Mucosa of gallbladder (tissue), 1 donor: ENCODE measurements around the gene KCNMA1. TPM values are rescaled to one million over a fixed set of nuclear protein-coding genes. Genes with fewer than 3 reads are reported as not detected.

Experiments
- DNase-seq: peaks from one replicate; pipeline ENCODE4 v3.0.0-alpha.2; 2020; ENCODE audit warnings: low spot score
- total RNA-seq: library from RNA; stranded (reverse); gene quantifications from one replicate; pipeline ENCODE4 v1.2.1, GENCODE V29; 2021
- donor health status: DM: no; HTN: no; CAD: no.

The KCNMA1 gene
- total RNA-seq, 1 donor from 2014 or later: 101 TPM

DNA sequence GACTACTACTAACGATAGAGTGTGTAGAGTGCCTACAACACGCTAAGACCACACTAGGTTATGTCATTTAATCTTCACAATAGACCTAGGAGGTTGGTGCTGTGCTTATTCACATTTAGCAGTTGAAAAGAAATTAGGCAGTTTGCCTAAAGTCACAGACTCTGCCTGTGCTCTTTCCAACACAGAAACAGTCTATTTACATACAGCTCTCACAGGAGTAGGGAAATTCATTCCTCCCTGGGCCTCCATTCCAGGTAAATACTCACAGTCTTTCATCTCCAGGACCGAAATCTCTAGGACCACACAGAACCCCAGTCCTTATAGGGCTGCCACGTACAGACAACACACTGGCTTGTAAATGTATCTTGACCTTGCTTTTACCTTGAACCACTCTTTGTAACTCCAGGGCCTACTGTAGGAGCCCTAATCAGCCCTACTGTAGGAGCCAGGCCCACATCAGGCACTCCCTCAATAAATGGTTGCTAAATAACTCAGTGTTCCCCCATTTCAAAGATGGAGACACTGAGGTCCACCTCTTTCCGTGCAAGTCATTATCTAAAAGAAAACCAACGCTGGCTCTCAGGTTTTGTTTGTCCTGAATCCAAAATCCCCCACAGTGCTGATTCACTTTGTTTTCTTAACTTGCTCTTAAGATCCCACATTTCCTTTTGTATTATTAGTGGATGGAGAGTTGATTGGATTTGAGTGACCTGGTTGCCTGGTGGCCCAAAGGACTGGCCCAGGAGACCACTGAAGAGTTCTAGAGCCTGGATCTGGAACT is 146.9 kb downstream of the KCNMA1 start:
- DNase-seq: no peak

DNA sequence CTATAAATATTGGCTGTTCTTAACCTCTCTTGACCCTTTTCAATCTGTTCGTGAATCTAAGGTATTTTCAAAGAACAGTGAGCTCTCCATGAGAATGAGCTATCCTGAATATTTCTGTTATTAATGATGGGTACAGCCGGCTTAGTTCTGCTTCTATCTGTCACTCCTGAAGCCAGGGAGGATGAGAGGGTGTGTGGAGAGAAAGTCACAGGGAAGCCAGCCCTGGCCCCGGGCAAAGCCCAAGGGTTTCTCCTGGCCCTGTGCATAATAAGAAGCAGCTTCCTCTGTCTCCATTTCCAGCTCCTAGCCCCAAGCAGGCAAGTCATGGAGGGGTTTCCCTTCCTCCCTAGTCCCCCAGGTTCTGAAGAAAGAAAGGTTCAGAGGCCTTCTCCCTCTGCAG is 151.1 kb downstream of the KCNMA1 start:
- no peak for DNase-seq

DNA sequence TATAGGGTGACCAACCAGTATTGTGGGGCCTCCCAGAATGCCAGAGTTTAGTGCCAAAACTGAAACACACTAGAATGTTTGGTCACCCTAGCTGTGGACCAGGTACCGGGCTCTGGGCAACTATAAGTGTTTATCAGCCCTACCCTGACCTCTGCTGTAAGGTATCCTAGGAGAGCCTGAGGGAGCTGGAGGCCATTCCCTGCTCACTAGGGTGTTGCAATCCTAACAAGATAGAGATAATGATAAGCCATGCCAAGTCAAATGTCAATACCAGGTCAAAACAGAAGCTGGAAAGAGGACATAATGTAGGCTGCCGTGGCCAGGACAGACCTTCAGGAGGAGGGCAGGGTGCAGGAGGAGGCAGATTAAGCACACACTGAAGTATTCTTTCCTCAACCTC is 151.8 kb downstream of the KCNMA1 start:
- no peak for DNase-seq

DNA sequence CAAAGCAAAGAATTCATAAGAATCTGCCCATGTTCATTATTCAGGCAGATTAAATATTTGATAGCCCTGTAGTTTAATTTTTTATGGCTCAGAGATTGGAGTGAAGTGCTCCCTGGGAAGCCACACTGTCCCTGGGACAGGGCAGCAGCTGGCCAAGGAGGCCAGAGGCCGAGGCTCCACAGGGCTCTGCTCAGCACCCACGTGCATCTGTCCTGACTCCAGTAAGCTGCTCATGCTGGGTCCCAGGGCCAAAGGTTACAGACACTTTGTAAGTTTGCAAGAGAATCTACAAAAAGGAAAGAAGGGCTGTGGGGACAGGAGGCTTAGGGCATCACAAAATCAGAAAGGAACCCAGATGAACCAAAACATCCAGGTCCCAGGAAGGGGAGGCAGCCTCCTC is 155.5 kb downstream of the KCNMA1 start:
- DNase-seq: no peak

DNA sequence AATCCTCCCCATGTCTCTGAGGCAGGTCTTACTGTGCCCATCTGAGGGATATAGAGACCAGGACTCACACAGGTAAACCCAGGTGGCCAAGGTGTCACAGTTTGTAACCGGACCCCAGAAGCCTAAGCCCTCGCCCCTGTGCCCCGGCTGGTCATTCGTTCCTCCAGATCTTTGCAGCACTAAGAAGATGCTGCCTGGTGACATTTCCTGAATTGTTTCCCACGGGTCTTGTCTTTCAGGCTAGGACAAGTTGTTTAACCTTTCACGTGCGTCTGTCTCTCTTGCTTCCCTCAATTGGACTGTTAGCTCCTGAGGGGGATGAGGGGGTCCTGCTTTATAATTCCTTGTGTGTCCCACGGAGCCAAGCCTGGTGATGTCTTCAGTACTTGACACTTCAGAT is 158.0 kb downstream of the KCNMA1 start:
- DNase-seq: no peak

DNA sequence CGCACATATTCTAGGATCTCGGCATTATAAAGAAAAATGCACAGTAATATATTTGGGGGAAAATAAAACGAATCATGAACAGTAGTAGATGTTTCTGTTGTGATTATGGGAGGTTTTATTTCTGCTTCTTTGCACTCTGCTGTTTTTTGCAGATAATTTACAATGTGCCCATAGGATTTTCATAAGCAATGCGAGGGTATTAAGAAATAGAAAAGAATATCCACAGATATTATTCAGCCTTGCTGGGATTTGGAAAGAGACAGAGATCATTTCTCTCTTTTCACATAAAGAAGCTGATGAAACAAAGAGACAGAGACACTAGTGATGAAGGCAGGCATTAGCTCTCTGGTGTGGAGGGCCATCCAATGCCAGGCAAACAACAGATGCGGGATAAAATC is 158.6 kb downstream of the KCNMA1 start:
- DNase-seq: no peak

DNA sequence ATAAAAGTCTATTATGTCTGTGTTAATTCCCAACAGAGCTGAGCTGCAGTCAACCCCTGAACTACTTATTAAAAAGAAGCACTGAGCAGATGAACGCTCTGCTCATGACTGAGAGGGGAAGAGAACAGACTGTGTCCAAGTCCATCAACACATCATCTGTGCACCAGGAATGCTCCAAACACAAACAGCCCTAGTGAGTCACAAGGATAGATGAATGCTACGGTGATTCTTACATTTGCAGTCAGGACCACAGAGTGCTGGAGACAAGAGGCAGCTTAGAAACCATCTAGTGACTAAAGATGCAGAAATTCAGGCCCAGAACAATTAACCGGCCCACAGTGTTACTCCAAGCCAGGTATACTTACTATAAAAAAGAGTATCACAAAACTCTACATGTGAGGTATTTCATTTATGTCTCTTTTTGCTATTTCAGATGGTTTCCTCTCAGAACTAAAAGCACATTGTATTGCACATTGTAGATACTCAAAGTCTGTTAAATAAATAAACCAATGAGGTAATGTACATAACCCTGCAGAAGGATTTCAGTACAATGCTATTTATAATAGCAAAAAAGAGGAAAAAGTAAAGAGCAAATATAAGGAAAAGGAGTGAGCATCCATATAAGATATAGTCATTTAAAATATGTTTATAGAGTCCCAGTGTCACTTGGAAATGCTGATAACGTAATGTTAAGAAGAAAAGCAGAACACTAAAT is 159.2 kb downstream of the KCNMA1 start:
- DNase-seq: no peak

DNA sequence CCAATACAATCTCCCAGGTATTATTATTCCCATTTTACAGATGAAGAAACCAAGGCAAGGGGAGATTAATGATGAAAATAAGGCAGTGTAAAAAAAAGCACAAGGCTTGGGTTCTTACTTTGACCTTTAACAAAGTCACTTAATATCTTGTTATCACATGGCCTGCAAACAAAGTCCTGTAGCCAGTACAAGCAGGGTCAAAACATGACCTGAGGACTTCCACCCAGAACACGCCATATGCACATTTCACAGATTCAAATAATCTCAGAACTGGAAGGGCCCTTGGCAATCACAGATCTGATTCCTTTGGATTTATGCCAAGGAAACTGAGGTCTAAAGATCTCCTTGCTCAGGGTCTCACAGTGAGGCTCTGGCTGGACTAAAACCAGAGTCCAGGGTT is 162.1 kb downstream of the KCNMA1 start:
- no peak for DNase-seq

DNA sequence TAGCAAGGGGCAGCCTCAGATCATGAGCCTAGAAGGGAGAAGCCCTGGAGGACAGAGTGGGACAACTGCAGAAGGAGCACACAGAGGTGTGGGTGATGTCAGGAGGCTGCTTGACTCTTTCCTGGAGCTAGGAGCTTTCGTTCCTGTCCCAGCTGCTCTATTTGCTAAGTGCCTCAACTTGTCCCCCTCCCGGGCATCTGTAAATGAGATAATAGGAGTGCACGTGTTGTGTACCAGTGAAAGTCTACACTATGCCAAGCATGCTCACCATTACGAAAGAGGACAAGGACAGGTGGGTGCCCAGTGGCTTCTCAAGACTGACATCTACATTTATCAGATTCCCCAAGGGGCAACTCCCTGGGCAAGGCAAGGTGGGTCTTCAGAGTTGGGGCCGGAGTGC is 162.7 kb downstream of the KCNMA1 start:
- DNase-seq: no peak

DNA sequence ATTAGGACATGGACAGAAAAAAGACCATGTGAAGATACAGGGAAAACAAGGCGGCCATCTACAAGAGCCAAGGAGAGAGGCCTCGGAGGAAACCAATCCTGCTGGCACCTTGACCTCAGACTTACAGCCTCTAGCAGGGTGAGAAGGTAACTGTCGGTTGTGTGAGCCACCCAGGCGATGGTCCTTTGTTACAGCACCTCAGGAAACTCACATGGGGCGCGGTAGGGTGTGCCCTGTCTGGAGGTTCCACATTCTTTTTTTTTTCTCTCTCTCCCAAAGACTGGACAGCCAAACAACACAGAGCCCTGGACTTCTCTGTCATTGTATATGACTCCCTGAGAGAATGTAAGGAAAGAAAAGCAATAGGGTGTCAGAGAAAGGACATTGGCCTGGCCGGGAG is 163.2 kb downstream of the KCNMA1 start:
- DNase-seq: no peak

DNA sequence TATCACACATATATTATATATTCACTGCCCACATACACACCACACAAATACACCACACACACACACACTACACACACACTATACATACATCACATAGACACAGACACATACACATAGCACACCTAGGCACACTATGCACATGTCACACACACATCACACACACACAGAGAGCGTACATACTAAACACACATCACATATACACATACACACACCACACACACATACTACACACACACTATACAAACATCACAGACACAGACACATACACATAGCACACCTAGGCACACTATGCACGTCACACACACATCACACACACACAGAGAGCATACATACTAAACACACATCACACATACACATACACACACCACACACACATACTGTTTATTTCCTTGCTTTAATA is 165.5 kb downstream of the KCNMA1 start:
- no peak for DNase-seq

DNA sequence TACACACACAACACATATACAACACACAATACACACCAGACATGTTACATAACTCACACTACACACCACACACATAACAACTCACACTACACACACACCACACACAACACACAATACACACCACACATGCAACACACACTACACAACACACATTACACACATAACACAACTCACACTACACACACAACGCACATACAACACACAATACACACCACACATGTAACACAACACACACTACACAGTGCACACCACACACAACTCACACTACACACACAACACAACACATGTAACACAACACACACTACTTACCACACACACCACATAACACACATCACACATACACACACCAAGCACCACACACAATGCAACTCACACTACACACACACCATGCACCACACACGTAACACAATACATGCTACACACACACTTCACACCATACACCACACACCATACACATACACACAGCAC is 166.5 kb downstream of the KCNMA1 start:
- no peak for DNase-seq

DNA sequence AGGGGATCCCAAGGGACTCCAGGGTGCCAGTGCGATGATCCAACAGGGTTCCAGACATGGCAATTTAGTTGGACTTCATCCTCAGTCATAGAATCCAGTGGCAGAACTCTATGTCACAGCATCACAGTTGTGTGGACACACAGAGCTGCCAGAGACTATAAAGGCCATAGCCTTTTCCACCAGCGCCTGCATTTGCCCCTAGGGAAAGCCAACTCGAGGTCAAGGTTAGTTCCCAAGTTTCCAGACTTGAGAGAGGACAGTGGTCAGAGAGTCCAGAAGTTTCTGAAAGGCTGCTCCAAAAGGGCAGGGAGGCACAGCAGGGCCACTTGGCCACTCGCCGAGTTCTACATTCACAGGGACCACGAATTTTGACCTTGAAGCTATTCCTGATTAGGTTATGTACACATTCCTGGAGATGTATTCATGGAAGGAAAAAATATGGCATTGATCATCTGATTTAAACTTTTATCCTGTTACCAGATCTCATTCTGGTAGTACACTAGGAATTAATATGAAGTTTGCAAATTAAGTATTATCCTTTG is 170.1 kb downstream of the KCNMA1 start:
- no peak for DNase-seq

DNA sequence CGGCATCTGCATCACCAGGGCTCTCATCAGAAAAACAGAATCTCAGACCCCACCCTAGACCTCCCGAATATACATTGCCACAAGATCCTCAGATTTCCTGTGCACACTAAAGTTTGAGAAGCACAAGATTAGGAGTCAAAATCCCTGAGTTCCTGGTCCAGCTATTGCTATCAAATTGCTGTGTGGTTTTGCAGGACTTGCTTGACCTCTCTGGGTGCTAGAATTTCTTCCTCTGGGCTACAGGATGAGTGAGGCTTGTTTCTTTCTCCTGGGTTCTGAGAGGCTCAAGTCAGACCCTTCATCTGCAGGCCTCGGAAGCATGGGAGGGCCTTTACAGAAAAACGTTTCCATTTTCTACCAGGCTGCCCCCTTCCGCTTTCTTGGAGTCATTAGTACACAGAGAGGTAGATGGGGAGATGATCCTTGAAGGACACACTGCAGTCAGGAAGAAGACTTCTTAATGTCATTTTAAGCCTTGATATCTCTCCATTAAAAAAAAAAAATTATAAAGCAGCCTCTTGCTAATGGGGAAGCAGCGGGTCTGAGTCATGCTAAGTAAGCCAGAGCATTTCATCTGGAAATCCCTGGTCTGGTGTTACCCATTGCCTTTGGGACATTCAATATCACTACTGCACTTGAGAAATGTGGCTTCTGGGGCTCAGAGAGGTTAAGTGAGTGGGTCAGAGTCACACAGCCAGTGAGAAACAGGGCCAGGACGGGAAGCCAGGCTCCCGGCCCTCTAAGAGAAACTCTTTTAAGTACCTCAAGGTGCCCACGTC is 173.5 kb downstream of the KCNMA1 start:
- DNase-seq: no peak

DNA sequence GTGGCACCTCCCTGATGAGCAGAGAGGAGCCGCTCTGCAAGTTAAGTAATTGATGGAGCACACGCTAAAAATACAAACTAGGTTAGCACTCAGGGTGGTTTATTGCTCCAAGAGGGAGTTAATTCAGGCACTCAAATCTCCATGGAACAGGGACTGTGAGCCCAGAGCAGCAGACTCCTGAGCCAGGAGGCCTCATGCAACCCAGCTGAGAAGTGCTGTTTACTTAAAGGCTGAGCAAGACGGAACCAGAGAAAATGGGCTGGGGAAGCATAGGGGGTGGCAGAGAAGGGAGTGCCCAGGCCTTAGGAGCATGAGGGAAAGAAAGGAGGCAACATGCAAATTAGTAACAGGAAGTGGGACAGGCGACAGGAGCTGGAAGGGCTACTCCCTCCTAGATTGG is 174.1 kb downstream of the KCNMA1 start:
- no peak for DNase-seq

DNA sequence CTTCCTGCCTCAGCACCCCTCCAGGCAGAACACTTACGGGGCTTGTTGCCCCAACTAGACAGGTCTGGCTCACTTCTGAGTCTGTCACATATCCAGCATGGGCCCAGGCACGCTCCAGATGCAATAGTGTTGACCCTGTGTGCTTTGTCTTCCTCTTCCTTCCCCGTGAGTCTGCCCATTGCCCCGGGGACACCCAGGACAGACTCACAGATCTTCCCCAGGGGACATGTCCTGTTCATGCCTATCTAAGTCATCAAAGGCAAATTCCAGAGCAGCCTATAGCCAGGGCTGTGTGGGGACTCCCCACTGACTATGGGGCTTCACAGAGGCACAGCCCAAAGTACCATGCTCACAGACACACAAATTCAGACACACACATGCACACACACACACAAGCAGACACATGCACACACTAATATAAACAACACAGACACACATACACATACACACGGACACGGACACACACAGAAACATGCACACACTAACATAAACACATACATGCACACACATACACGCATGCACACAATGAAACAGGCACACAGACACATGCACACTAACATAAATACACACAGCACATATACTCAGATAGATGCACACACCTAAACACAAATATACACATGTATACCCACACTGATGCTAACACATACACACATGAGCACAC is 175.8 kb downstream of the KCNMA1 start:
- DNase-seq: no peak

DNA sequence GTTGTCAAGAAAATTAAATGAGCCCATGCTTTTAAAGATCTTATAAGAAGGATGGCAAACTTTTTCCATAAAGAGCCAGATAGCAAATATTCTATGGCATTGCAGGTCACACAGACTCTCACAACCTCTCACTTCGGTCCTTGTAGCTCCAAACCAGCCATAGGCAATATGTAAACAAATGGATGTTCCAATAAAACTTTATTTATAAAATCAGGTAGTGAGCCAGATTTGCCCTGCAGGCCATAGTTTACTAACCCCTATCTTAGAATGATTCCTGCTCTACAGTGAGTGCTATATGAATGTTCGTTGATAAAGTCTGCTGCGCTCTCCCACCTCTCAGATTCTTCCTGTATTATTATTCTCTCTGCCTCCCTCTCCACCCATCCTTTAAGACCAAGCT is 177.7 kb downstream of the KCNMA1 start:
- DNase-seq: no peak

DNA sequence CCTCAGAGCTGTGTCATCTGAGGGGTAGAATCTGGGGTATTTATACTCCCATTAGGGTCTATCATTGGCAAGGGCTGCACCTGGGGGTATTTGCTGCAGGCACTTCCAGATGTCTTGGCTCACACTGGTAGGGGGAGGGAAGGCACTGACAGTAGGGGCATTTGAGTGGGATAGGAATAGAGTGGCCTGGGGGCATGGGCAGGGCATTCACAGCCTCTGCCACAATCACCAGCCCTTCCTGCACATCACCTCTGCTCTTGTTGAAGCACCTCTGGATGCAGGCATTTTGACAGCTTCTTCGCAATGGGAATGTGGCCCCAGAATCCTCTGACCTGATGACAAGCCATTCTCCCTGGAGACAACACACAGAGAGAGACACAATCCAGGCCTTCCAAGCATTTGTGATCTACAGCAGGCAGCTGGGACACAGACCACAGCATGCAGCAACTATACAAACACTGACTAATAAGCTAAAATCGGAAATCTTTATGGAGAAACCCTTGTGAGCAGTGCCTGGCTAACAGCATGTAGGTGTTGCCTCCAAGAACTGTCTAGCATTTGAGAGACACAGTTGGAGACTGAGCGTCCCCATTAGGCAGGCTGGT is 178.5 kb downstream of the KCNMA1 start:
- DNase-seq: no peak

DNA sequence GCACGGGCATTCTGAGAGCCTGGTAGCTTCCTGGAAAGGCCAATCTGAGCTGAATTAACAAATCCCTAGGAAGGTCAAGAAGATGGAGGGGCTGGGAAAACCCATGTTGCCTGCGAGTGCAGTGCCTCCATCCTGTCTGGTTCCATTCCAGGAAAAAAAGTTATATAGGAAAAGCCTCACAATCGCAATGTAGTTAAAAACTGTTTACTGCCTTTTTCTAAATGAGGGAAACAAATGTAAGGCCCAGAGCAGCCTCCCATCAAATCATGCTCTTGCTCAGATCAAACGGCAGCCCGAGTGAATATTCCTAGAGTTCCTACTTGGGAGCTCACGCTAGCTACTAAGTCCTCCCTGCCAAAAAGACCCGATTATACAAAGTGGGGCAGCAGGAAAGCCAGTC is 179.9 kb downstream of the KCNMA1 start:
- no peak for DNase-seq

DNA sequence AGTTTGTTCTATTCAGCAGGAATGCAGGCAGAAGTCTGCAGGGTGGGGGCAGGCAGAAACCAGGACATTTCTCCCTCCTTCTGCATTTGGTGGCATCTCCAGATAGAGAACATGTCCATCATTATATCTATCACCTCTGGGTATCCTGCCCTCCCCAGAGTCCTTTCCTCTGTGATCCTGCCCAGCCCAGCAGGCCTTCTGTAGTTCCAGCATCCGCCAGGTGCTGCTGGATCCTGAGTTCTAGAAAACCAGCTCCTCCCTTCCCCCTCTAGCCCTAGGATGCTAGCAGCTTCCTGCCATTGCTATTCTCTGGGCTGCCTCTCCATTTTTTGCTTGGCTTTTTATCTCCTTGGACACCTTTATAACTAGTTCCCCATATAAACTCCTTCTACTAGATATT is 180.3 kb downstream of the KCNMA1 start:
- DNase-seq: no peak

DNA sequence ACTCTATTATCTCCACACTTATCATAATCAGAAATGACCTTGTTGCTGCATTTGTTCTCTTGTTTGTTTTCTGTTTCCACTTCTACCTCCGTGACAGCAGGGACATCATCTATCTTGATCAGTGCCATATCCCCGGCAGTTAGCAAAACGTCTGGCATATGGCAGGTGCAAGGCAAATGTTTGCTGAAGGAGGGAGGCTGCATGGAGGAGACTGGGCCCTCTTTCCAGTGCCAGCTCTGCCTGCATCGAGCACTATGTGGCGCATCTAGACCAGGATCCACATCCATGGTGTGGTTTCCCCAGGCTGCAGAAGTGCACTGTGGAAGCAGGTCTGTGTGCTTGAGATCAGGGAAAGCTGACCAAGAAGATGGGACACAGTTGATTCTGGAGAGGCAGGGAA is 181.2 kb downstream of the KCNMA1 start:
- DNase-seq: no peak
